Gastrocnemius medialis (tissue), 4 donors: Measurements from ENCODE around the gene DYSF. TPM values are rescaled to one million over a fixed set of nuclear protein-coding genes. Genes with fewer than 3 reads are reported as not detected.

Source experiments
- ATAC-seq, 2 donors: fragments of 150-250 bp; one replicate each; pipeline ENCODE4 v1.9.1; 2016
- DNase-seq, 2 donors: peaks; one replicate each; pipeline ENCODE4 v3.0.0-alpha.2; 2019
- H3K27ac ChIP-seq, 4 donors: fragments of 200-600 bp; sonication (generic); 1 replicate in 1 of 4; 2 replicates in 3 of 4; pipeline ENCODE4 v1.5.1; 2016 to 2018; ENCODE audit warnings: mild to moderate bottlenecking in 2 of 4, moderate library complexity in 1 of 4
- H3K27me3 ChIP-seq, 3 donors: fragments of 200-600 bp; sonication (generic) in 2 of 3; 1 replicate in 1 of 3; 2 replicates in 2 of 3; pipeline versions ENCODE4 v1.5.1 to v1.6.0; 2016 to 2019; ENCODE audit warnings: mild to moderate bottlenecking in 1 of 3, moderate library complexity in 1 of 3
- H3K36me3 ChIP-seq, 2 donors: fragments of 200-600 bp; sonication (generic) in 1 of 2; one replicate each; pipeline ENCODE4 v1.5.1; 2017 to 2018
- H3K4me1 ChIP-seq, 2 donors: fragments of 200-600 bp; sonication (generic) in 1 of 2; one replicate each; pipeline ENCODE4 v1.5.1; 2016 to 2017; ENCODE audit warnings: mild to moderate bottlenecking in 2 of 2
- H3K4me3 ChIP-seq, 4 donors: fragments of 200-600 bp; sonication (generic) in 3 of 4; 1 replicate in 1 of 4; 2 replicates in 3 of 4; pipeline ENCODE4 v1.5.1; 2016 to 2019; ENCODE audit warnings: mild to moderate bottlenecking in 2 of 4
- H3K9me3 ChIP-seq, 3 donors: fragments of 200-600 bp; sonication (generic) in 2 of 3; 1 replicate in 1 of 3; 2 replicates in 2 of 3; pipeline ENCODE4 v1.5.1; 2016 to 2019
- CTCF ChIP-seq, 5 experiments: fragments of 450-650 bp in 3 of 5; fragments of 200-600 bp in 2 of 5; sonication (generic) in 2 of 5; IDR thresholded peaks in 4 of 5; conservative IDR thresholded peaks in 1 of 5; 1 replicate in 4 of 5; 2 replicates in 1 of 5; pipeline ENCODE4 v1.5.1; 2016 to 2019; ENCODE audit warnings: antibody characterized with exemption in 5 of 5, mild to moderate bottlenecking in 3 of 5, moderate library complexity in 3 of 5
- POLR2A ChIP-seq, 2 donors: fragments of 450-650 bp; IDR thresholded peaks; one replicate each; pipeline ENCODE4 v1.6.1; 2017; ENCODE audit warnings: antibody characterized with exemption in 2 of 2, mild to moderate bottlenecking in 2 of 2, moderate library complexity in 2 of 2
- in situ Hi-C, 4 donors: fragments of 200-750 bp; cut with MboI; loops; one replicate each; pipeline versions ENCODE4 v1.15.0 to v1.8.0; 2017; ENCODE audit warnings: low sequenced_read_pairs in 4 of 4
- intact Hi-C: fragments of 100-400 bp; cut with DNase I; formaldehyde crosslinking; loops from one replicate; pipeline ENCODE4 v1.15.1; 2023; ENCODE audit warnings: low total_unique reads
- total RNA-seq, 4 donors: library from RNA; depleted of rRNA; stranded (reverse); fragments of >200 nt; gene quantifications; one replicate each; pipeline versions ENCODE4 v1.1.0 to v1.2.3, GENCODE V29; 2016

DYSF gene
- total RNA-seq, 4 donors from 2014 or later, result 40.7 to 267 (median 153) TPM

DNA sequence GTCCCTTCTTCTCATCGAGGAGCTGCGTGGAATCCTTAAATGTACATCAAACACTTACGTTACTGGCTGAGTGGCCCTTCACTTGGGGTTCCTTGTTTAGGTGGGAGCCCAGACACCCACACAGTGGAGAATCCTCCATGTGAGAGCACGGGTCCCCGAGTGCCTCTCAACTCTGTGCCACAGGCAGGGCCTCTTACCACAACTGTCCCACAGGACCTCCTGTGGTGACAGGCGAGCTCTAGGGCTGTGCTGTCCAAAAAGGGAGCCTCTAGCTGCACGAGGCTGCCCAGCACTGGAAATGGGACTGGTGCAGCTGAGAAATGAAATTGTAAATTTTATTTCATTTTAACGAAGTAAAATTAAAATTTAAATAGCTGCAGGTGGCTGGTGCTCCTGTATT lies 145.7 kb downstream of the DYSF start:
- no peak for ATAC-seq
- H3K4me1 ChIP-seq, result peaks cover 4 to 6% of the 10 kb centered on the region in 2 donors
- no peak overlapping the region for H3K4me3 ChIP-seq
- no peak for DNase-seq
- no peaks in the 10 kb centered on the region for H3K27me3 ChIP-seq
- H3K9me3 ChIP-seq, result no peaks in the 10 kb centered on the region
- TF ChIP-seq CTCF (IDR thresholded peaks at IDR 0.05 in 4 of 5, conservative IDR thresholded peaks at IDR 0.05 in 1 of 5) (no peak), POLR2A (IDR thresholded peaks at IDR 0.05) (no peak)
- H3K27ac ChIP-seq, result no peak overlapping the region
- intact Hi-C loops, result no loop called here
- H3K36me3 ChIP-seq, result peaks cover 0 to 67% of the 10 kb centered on the region in 2 donors
- in situ Hi-C loops, result no loop called here

- intact Hi-C loops, result loop anchor here (10.0 kb wide), 1 partner anchor 395 kb away; no protein-coding TSS in a partner anchor
- no peak for TF ChIP-seq CTCF (IDR thresholded peaks at IDR 0.05 in 4 of 5, conservative IDR thresholded peaks at IDR 0.05 in 1 of 5)
- TF ChIP-seq POLR2A (IDR thresholded peaks at IDR 0.05), result no peak
- DNase-seq (no peak), ATAC-seq (no peak)
- H3K27me3 ChIP-seq, result no peaks in the 10 kb centered on the region
- no peaks in the 10 kb centered on the region for H3K9me3 ChIP-seq
- H3K4me1 ChIP-seq, result peaks cover 4 to 10% of the 10 kb centered on the region in 2 donors
- peaks cover 0 to 63% of the 10 kb centered on the region in 2 donors for H3K36me3 ChIP-seq
- in situ Hi-C loops, result loop anchor here in 3 of 4 donors (25.0 kb wide), 1 partner anchor 188 kb away; no protein-coding TSS in a partner anchor
- no peak overlapping the region for H3K4me3 ChIP-seq
- H3K27ac ChIP-seq, result no peak overlapping the region
These were observed 146.4 kb downstream of the DYSF start for GRCh38 chr2:71599646-71600236.

DNA sequence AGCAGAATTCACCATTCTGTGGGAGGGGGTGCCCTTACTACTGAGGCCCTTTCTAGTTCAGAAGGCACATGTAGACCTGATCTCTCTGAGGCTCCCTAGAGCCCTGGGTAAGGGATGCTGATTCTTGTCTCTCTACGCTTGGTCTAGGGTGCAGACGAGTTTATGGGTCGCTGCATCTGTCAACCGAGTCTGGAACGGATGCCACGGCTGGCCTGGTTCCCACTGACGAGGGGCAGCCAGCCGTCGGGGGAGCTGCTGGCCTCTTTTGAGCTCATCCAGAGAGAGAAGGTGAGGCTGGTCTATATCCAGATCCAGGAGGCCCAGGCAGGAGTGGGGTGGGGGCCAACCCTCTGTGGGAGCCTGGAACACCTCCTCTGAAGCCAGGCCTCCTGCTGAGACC lies 147.2 kb downstream of the DYSF start:
- intact Hi-C loops (loop anchor here (10.0 kb wide), 1 partner anchor 394 kb away; no protein-coding TSS in a partner anchor), in situ Hi-C loops (loop anchor here in 3 of 4 donors (25.0 kb wide), 1 partner anchor 187 kb away; no protein-coding TSS in a partner anchor)
- Histone ChIP-seq H3K4me1 (peaks cover 4 to 10% of the 10 kb centered on the region in 2 donors), H3K4me3 (no peak overlapping the region), H3K36me3 (peaks cover 0 to 60% of the 10 kb centered on the region in 2 donors), H3K9me3 (no peaks in the 10 kb centered on the region), H3K27ac (no peak overlapping the region), H3K27me3 (no peaks in the 10 kb centered on the region)
- DNase-seq, result no peak
- ATAC-seq, result no peak
- TF ChIP-seq CTCF (IDR thresholded peaks at IDR 0.05 in 4 of 5, conservative IDR thresholded peaks at IDR 0.05 in 1 of 5), result no peak
- no peak for TF ChIP-seq POLR2A (IDR thresholded peaks at IDR 0.05)

DNA sequence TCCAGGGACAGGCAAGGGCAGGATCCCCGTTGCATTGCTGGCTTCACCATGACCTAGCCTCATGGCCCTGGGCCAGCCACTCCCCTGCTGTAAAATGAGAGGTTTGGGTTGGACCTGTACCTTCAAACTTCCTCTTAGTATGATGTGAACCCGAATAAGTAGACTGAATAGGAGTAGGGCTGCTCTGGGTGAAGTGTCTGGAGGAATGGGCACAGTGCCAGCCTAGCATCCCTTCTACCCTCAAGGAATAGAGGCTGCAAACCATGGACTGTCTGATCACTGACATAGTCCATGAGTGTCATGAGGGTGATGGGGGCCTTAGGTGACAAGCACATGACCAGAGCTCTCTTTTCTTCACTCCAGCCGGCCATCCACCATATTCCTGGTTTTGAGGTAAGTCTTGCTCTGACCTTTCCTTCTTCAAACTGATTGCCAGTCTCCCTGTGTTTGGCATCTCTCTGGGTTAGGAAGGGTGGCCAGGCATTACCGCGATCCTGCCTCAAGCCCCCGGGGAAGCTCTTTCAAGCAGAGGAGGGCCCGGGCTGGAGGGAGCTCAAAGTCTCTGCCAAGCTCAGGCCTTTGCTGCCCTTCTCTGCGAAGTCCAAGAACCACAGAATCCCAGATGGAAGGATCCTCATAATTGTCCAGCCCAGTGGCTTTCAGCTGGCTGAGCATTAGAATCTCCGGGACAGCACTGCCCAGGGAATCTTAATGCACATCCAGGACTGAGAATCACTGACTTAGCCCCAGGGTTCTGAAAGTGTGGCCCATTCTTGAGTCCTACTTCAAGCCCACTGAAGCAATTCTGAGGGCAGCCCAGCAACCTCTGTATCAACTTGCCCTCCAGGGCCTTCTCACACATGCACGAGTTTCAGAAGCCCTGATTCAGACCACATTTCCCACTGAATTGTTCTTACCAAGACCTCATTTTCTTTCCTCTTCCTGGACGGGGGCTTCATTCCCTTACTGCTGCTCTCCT lies 148.1 kb downstream of the DYSF start:
- Histone ChIP-seq H3K27me3 (no peaks in the 10 kb centered on the region), H3K36me3 (peaks cover 0 to 65% of the 10 kb centered on the region in 2 donors), H3K4me1 (peaks cover 4 to 10% of the 10 kb centered on the region in 2 donors), H3K9me3 (no peaks in the 10 kb centered on the region), H3K27ac (no peak overlapping the region), H3K4me3 (no peak overlapping the region)
- TF ChIP-seq POLR2A (IDR thresholded peaks at IDR 0.05) (no peak), CTCF (IDR thresholded peaks at IDR 0.05 in 4 of 5, conservative IDR thresholded peaks at IDR 0.05 in 1 of 5) (no peak)
- no peak for ATAC-seq
- no peak for DNase-seq
- in situ Hi-C loops (loop anchor here in 3 of 4 donors (25.0 kb wide), 1 partner anchor 186 kb away; no protein-coding TSS in a partner anchor), intact Hi-C loops (loop anchor here (10.0 kb wide), 1 partner anchor 393 kb away; no protein-coding TSS in a partner anchor)
